Motor neuron (in vitro differentiated cells): ENCODE results near the gene ZNF839. TPM values are rescaled to one million over a fixed set of nuclear protein-coding genes. Genes with fewer than 3 reads are reported as not detected.

ENCODE experiments used
- ATAC-seq, 8 experiments: fragments of 200-7000 bp; cut with Tn5 transposase; replicated peaks in 6 of 8; 2 replicates each; pipeline ENCODE4 v1.8.0; 2021; ENCODE audit warnings: mild to moderate bottlenecking in 8 of 8, moderate library complexity in 8 of 8
- H3K27ac ChIP-seq, 2 donors: fragments of 250-450 bp; sonication (Bioruptor Pico); 2 replicates each; pipeline ENCODE4 v1.9.0; 2021; ENCODE audit warnings: antibody characterized with exemption in 2 of 2, mild to moderate bottlenecking in 2 of 2, moderate library complexity in 1 of 2
- H3K4me1 ChIP-seq, 2 donors: fragments of 250-450 bp; sonication (Bioruptor Pico); replicated peaks in 1 of 2; 2 replicates each; pipeline ENCODE4 v1.6.1; 2021; ENCODE audit warnings: antibody characterized with exemption in 2 of 2, mild to moderate bottlenecking in 2 of 2, moderate library complexity in 1 of 2
- H3K4me3 ChIP-seq, 5 donors: fragments of 250-450 bp; sonication (Bioruptor Pico); 2 replicates each; pipeline ENCODE4 v1.9.0; 2021; ENCODE audit warnings: antibody characterized with exemption in 5 of 5, mild to moderate bottlenecking in 5 of 5, moderate library complexity in 4 of 5
- WGBS, 10 experiments: fragments of 450-650 bp; shearing (Covaris generic); methylation state at CpG; one replicate each; pipeline ENCODE4 v1.0.0; 2022; 5-methylcytosine and 5-hydroxymethylcytosine counted together
- in situ Hi-C, 9 experiments: fragments of 400-800 bp; cut with MboI; loops; one replicate each; pipeline ENCODE4 v1.15.0; 2021; ENCODE audit warnings: low sequenced_read_pairs in 9 of 9, low pct_unique_long_range_greater_than_20kb in 2 of 9; ENCODE audit not compliant: unreplicated experiment in 9 of 9
- total RNA-seq, 8 experiments: library from RNA; unstranded; fragments of 300-600 nt; gene quantifications; 2 replicates each; pipeline versions ENCODE4 v1.2.3 to v1.2.4, GENCODE V29; 2022

Gene ZNF839
- total RNA-seq, 8 experiments from 2014 or later = 7.8 to 16.7 (median 10.2) TPM

GRCh38 chr14:102374264-102374663 lies 54.7 kb downstream of the ZNF839 start:
- in situ Hi-C loops = no loop called here
- no peak for ATAC-seq
- Histone ChIP-seq H3K4me1 (no peaks in the 10 kb centered on the region), H3K4me3 (no peak overlapping the region), H3K27ac (no peak overlapping the region)
- WGBS, 10 experiments = 48 to 100% (median 93%) methylated on average over 1 to 2 of the region's 2 CpGs; no CpG with 5 or more reads in 1 of the 10 experiments

- no peak overlapping the region for H3K4me3 ChIP-seq
- H3K27ac ChIP-seq = no peak overlapping the region
- no peak for ATAC-seq
- in situ Hi-C loops = no loop called here
- no peaks in the 10 kb centered on the region for H3K4me1 ChIP-seq
- WGBS, 10 experiments = 83 to 100% (median 94%) methylated on average over 1 to 4 of the region's 5 CpGs; no CpG with 5 or more reads in 1 of the 10 experiments
These were observed 55.6 kb downstream of the ZNF839 start for GRCh38 chr14:102375119-102375518.

- in situ Hi-C loops = no loop called here
- H3K27ac ChIP-seq = no peak overlapping the region
- no peaks in the 10 kb centered on the region for H3K4me1 ChIP-seq
- no peak overlapping the region for H3K4me3 ChIP-seq
- no peak for ATAC-seq
These were observed 58.1 kb downstream of the ZNF839 start for GRCh38 chr14:102377696-102378095.

- in situ Hi-C loops = no loop called here
- Histone ChIP-seq H3K4me3 (no peak overlapping the region), H3K4me1 (no peaks in the 10 kb centered on the region), H3K27ac (no peak overlapping the region)
- 78 to 100% (median 98%) methylated on average over 3 to 6 of the region's 9 CpGs; no CpG with 5 or more reads in 1 of the 10 experiments for WGBS, 10 experiments
- ATAC-seq = no peak
These were observed 59.3 kb downstream of the ZNF839 start for GRCh38 chr14:102378830-102379229.

GRCh38 chr14:102387086-102387485 lies 67.5 kb downstream of the ZNF839 start:
- H3K4me1 ChIP-seq = peaks cover 0 to 3% of the 10 kb centered on the region in 2 donors
- H3K4me3 ChIP-seq = no peak overlapping the region
- in situ Hi-C loops = no loop called here
- no peak overlapping the region for H3K27ac ChIP-seq
- no peak for ATAC-seq

- no peak overlapping the region for H3K4me3 ChIP-seq
- H3K27ac ChIP-seq = no peak overlapping the region
These were observed 69.7 kb downstream of the ZNF839 start for GRCh38 chr14:102389246-102389645.

GRCh38 chr14:102390064-102390855 lies 70.7 kb downstream of the ZNF839 start:
- Histone ChIP-seq H3K4me1 (peaks cover 0 to 3% of the 10 kb centered on the region in 2 donors), H3K27ac (no peak overlapping the region), H3K4me3 (no peak overlapping the region)
- 39 to 100% (median 71%) methylated on average over 1 to 2 of the region's 2 CpGs; no CpG with 5 or more reads in 3 of the 10 experiments for WGBS, 10 experiments
- in situ Hi-C loops = no loop called here
- ATAC-seq = peak in 1 of 8 experiments; percentile 32

More at GRCh38 chr14:102389246-102389645, 69.7 kb downstream of the ZNF839 start:
- H3K4me1 ChIP-seq = peaks cover 0 to 3% of the 10 kb centered on the region in 2 donors
- WGBS, 10 experiments = 60 to 100% (median 94%) methylated on average over 1 to 2 of the region's 2 CpGs; no CpG with 5 or more reads in 1 of the 10 experiments
- ATAC-seq = no peak
- in situ Hi-C loops = no loop called here

Other genes with a start within 250 kb of the ZNF839 start
- 100 to 1,000 TPM; 316 to 928 (median 545) TPM for gene HSP90AA1, start 232.7 kb upstream of the ZNF839 start, total RNA-seq
- 10 to 100 TPM; 15.6 to 32.3 (median 24.8) TPM for gene WDR20, start 179.8 kb upstream of the ZNF839 start, total RNA-seq
- 10 to 100 TPM in 7 of 8 experiments, 1 to 10 TPM in 1; 6.0 to 63.6 (median 24.2) TPM for gene MOK, start 14.6 kb upstream of the ZNF839 start, total RNA-seq
- gene CINP, start 43.1 kb downstream of the ZNF839 start, total RNA-seq = 10 to 100 TPM; 20.2 to 58.3 (median 35.4) TPM
- gene TECPR2, start 43.2 kb downstream of the ZNF839 start, total RNA-seq = 10 to 100 TPM in 4 of 8 experiments, 1 to 10 TPM in 4; 6.5 to 14.2 (median 9.3) TPM
- gene ANKRD9, start 190.0 kb downstream of the ZNF839 start, total RNA-seq = 10 to 100 TPM in 2 of 8 experiments, 1 to 10 TPM in 6; 1.7 to 12.7 (median 7.6) TPM